ENCODE data around the gene CSF3R.
"Not testable (repeated sequence)": the region's sequence is repeated elsewhere in the genome, so short reads cannot be mapped to it uniquely, and the experiment has no call there.

Gene CSF3R

GRCh38 chr1:36503733-36504132 is 21.0 kb upstream of the CSF3R start:
- Mint-ChIP-seq H3K4me3 (no peak overlapping the region), H3K4me1 (no peaks in the 10 kb centered on the region), H3K36me3 (peaks cover 2% of the 10 kb centered on the region), H3K27ac (no peak overlapping the region), H3K9me3 (peaks cover 2% of the 10 kb centered on the region), H3K27me3 (peaks cover 14% of the 10 kb centered on the region)
- DNase-seq (ENCODE audit: low spot score in 2 of 2) (no peak), ATAC-seq (ENCODE audit: low read depth) (no peak)

- Mint-ChIP-seq H3K9me3 (peaks cover under 1% of the 10 kb centered on the region), H3K36me3 (peaks cover 1% of the 10 kb centered on the region), H3K27ac (no peak overlapping the region), H3K27me3 (peaks cover 14% of the 10 kb centered on the region), H3K4me1 (no peaks in the 10 kb centered on the region), H3K4me3 (no peak overlapping the region)
- DNase-seq (ENCODE audit: low spot score in 2 of 2) (no peak), ATAC-seq (ENCODE audit: low read depth) (no peak)
These were observed 20.4 kb upstream of the CSF3R start for GRCh38 chr1:36503159-36503558.

- Mint-ChIP-seq H3K27me3 (peaks cover 11% of the 10 kb centered on the region), H3K27ac (no peak overlapping the region), H3K4me3 (no peak overlapping the region)
These were observed 19.9 kb upstream of the CSF3R start for GRCh38 chr1:36502616-36503015.

GRCh38 chr1:36501911-36502310 is 19.2 kb upstream of the CSF3R start:
- H3K27me3 Mint-ChIP-seq; H3K4me1 Mint-ChIP-seq; H3K36me3 Mint-ChIP-seq; ATAC-seq (ENCODE audit: low read depth); H3K27ac Mint-ChIP-seq; H3K9me3 Mint-ChIP-seq; DNase-seq (ENCODE audit: low spot score in 2 of 2); H3K4me3 Mint-ChIP-seq: not testable (repeated sequence)

More at GRCh38 chr1:36502616-36503015, 19.9 kb upstream of the CSF3R start:
- no peaks in the 10 kb centered on the region for H3K9me3 Mint-ChIP-seq
- no peaks in the 10 kb centered on the region for H3K36me3 Mint-ChIP-seq
- DNase-seq (ENCODE audit: low spot score in 2 of 2) (no peak), ATAC-seq (ENCODE audit: low read depth) (no peak)
- H3K4me1 Mint-ChIP-seq = no peaks in the 10 kb centered on the region

GRCh38 chr1:36497207-36497606 is 14.5 kb upstream of the CSF3R start:
- peaks cover 3% of the 10 kb centered on the region for H3K4me1 Mint-ChIP-seq
- peaks cover 6% of the 10 kb centered on the region for H3K27me3 Mint-ChIP-seq
- no peak for ATAC-seq (ENCODE audit: low read depth)
- H3K36me3 Mint-ChIP-seq = peaks cover 2% of the 10 kb centered on the region
- H3K27ac Mint-ChIP-seq = no peak overlapping the region
- no peak for DNase-seq (ENCODE audit: low spot score in 2 of 2)
- H3K9me3 Mint-ChIP-seq = no peaks in the 10 kb centered on the region
- no peak overlapping the region for H3K4me3 Mint-ChIP-seq

GRCh38 chr1:36494971-36495370 is 12.3 kb upstream of the CSF3R start:
- DNase-seq (ENCODE audit: low spot score in 2 of 2) (no peak), ATAC-seq (ENCODE audit: low read depth) (no peak)
- H3K4me3 Mint-ChIP-seq = no peak overlapping the region
- peaks cover 2% of the 10 kb centered on the region for H3K36me3 Mint-ChIP-seq
- H3K27ac Mint-ChIP-seq = no peak overlapping the region
- H3K9me3 Mint-ChIP-seq = no peaks in the 10 kb centered on the region
- peaks cover 6% of the 10 kb centered on the region for H3K27me3 Mint-ChIP-seq
- H3K4me1 Mint-ChIP-seq = peaks cover 3% of the 10 kb centered on the region

GRCh38 chr1:36493524-36493923 is 10.8 kb upstream of the CSF3R start:
- peaks cover 6% of the 10 kb centered on the region for H3K27me3 Mint-ChIP-seq
- H3K4me1 Mint-ChIP-seq = peaks cover 3% of the 10 kb centered on the region
- no peaks in the 10 kb centered on the region for H3K9me3 Mint-ChIP-seq
- H3K4me3 Mint-ChIP-seq = no peak overlapping the region
- H3K27ac Mint-ChIP-seq = no peak overlapping the region
- peaks cover 2% of the 10 kb centered on the region for H3K36me3 Mint-ChIP-seq
- DNase-seq (ENCODE audit: low spot score in 2 of 2) (no peak), ATAC-seq (ENCODE audit: low read depth) (no peak)

GRCh38 chr1:36492491-36492890 is 9.8 kb upstream of the CSF3R start:
- Mint-ChIP-seq H3K4me3 (no peak overlapping the region), H3K9me3 (no peaks in the 10 kb centered on the region), H3K4me1 (peaks cover 6% of the 10 kb centered on the region), H3K27me3 (peaks cover 4% of the 10 kb centered on the region), H3K27ac (no peak overlapping the region), H3K36me3 (peaks cover 2% of the 10 kb centered on the region)
- ATAC-seq (ENCODE audit: low read depth) (no peak), DNase-seq (ENCODE audit: low spot score in 2 of 2) (no peak)

- not testable (repeated sequence) for ATAC-seq (ENCODE audit: low read depth); H3K4me3 Mint-ChIP-seq; H3K36me3 Mint-ChIP-seq; H3K27ac Mint-ChIP-seq; H3K9me3 Mint-ChIP-seq; H3K27me3 Mint-ChIP-seq; DNase-seq (ENCODE audit: low spot score in 2 of 2)
- H3K4me1 Mint-ChIP-seq = peaks cover 18% of the 10 kb centered on the region
These were observed 6.7 kb upstream of the CSF3R start for GRCh38 chr1:36489258-36490051.

- Mint-ChIP-seq H3K27ac (no peak overlapping the region), H3K9me3 (no peaks in the 10 kb centered on the region), H3K27me3 (no peaks in the 10 kb centered on the region), H3K4me1 (peaks cover 15% of the 10 kb centered on the region), H3K36me3 (no peaks in the 10 kb centered on the region), H3K4me3 (no peak overlapping the region)
- DNase-seq (ENCODE audit: low spot score in 2 of 2) = no peak
- no peak for ATAC-seq (ENCODE audit: low read depth)
These were observed 5.2 kb upstream of the CSF3R start for GRCh38 chr1:36487906-36488305.

GRCh38 chr1:36487336-36487725 is 4.6 kb upstream of the CSF3R start:
- H3K4me1 Mint-ChIP-seq = peaks cover 15% of the 10 kb centered on the region
- H3K27me3 Mint-ChIP-seq; ATAC-seq (ENCODE audit: low read depth); H3K36me3 Mint-ChIP-seq; DNase-seq (ENCODE audit: low spot score in 2 of 2); H3K9me3 Mint-ChIP-seq: not testable (repeated sequence)
- peak overlapping the region; percentile 7 for H3K27ac Mint-ChIP-seq
- H3K4me3 Mint-ChIP-seq = peak overlapping the region; percentile 61

GRCh38 chr1:36486439-36487335 is 4.0 kb upstream of the CSF3R start:
- Mint-ChIP-seq H3K9me3 (no peaks in the 10 kb centered on the region), H3K4me3 (peak overlapping the region; percentile 68), H3K27ac (peak overlapping the region; percentile 83), H3K4me1 (peaks cover 18% of the 10 kb centered on the region), H3K36me3 (no peaks in the 10 kb centered on the region), H3K27me3 (no peaks in the 10 kb centered on the region)
- peak in 1 of 2 donors; percentile 16 for DNase-seq (ENCODE audit: low spot score in 2 of 2)
- peak; percentile 87 for ATAC-seq (ENCODE audit: low read depth)

- no peaks in the 10 kb centered on the region for H3K9me3 Mint-ChIP-seq
- H3K4me1 Mint-ChIP-seq = peaks cover 18% of the 10 kb centered on the region
- H3K27me3 Mint-ChIP-seq = no peaks in the 10 kb centered on the region
- DNase-seq (ENCODE audit: low spot score in 2 of 2) (no peak), ATAC-seq (ENCODE audit: low read depth) (no peak)
- no peaks in the 10 kb centered on the region for H3K36me3 Mint-ChIP-seq
- H3K27ac Mint-ChIP-seq = peak overlapping the region; percentile 83
- peak overlapping the region; percentile 68 for H3K4me3 Mint-ChIP-seq
These were observed 3.4 kb upstream of the CSF3R start for GRCh38 chr1:36486093-36486438.

GRCh38 chr1:36484099-36484498 is 1.4 kb upstream of the CSF3R start:
- Mint-ChIP-seq H3K4me1 (peaks cover 18% of the 10 kb centered on the region), H3K27ac (no peak overlapping the region), H3K4me3 (no peak overlapping the region), H3K36me3 (no peaks in the 10 kb centered on the region), H3K9me3 (no peaks in the 10 kb centered on the region), H3K27me3 (no peaks in the 10 kb centered on the region)
- ATAC-seq (ENCODE audit: low read depth) (no peak), DNase-seq (ENCODE audit: low spot score in 2 of 2) (no peak)
